GM19193 (cell line): Measurements from ENCODE around the gene GPC5.

ENCODE experiments used
- POLR2A ChIP-seq: IDR thresholded peaks from 4 replicates; pipeline ENCODE4 v1.6.1; 2011; ENCODE audit not compliant: insufficient read depth, insufficient read length; ENCODE audit errors: extremely low read depth

Gene GPC5

GRCh38 chr13:92038905-92039304 lies 640.5 kb downstream of the GPC5 start:
- no peak for TF ChIP-seq POLR2A

GRCh38 chr13:92042522-92042921 lies 644.1 kb downstream of the GPC5 start:
- TF ChIP-seq POLR2A, result no peak

GRCh38 chr13:92044351-92044750 lies 645.9 kb downstream of the GPC5 start:
- TF ChIP-seq POLR2A, result no peak

GRCh38 chr13:92054389-92054788 lies 656.0 kb downstream of the GPC5 start:
- no peak for TF ChIP-seq POLR2A

- no peak for TF ChIP-seq POLR2A
Measured at GRCh38 chr13:92074658-92075057, 676.2 kb downstream of the GPC5 start.

GRCh38 chr13:92097337-92097903 lies 699.0 kb downstream of the GPC5 start:
- no peak for TF ChIP-seq POLR2A

GRCh38 chr13:92101801-92102200 lies 703.4 kb downstream of the GPC5 start:
- no peak for TF ChIP-seq POLR2A

- no peak for TF ChIP-seq POLR2A
Measured at GRCh38 chr13:92103689-92104153, 705.3 kb downstream of the GPC5 start.

GRCh38 chr13:92122186-92122853 lies 723.9 kb downstream of the GPC5 start:
- TF ChIP-seq POLR2A, result no peak

- no peak for TF ChIP-seq POLR2A
Measured at GRCh38 chr13:92126399-92126798, 728.0 kb downstream of the GPC5 start.

- no peak for TF ChIP-seq POLR2A
Measured at GRCh38 chr13:92135509-92135908, 737.1 kb downstream of the GPC5 start.

GRCh38 chr13:92136449-92137155 lies 738.2 kb downstream of the GPC5 start:
- TF ChIP-seq POLR2A, result no peak

GRCh38 chr13:92137520-92137919 lies 739.1 kb downstream of the GPC5 start:
- TF ChIP-seq POLR2A, result no peak

GRCh38 chr13:92143766-92144165 lies 745.3 kb downstream of the GPC5 start:
- no peak for TF ChIP-seq POLR2A

- TF ChIP-seq POLR2A, result no peak
Measured at GRCh38 chr13:92150606-92151005, 752.2 kb downstream of the GPC5 start.

- no peak for TF ChIP-seq POLR2A
Measured at GRCh38 chr13:92158346-92158745, 759.9 kb downstream of the GPC5 start.
